ENCODE data around the gene RMND5A.

RMND5A gene

DNA sequence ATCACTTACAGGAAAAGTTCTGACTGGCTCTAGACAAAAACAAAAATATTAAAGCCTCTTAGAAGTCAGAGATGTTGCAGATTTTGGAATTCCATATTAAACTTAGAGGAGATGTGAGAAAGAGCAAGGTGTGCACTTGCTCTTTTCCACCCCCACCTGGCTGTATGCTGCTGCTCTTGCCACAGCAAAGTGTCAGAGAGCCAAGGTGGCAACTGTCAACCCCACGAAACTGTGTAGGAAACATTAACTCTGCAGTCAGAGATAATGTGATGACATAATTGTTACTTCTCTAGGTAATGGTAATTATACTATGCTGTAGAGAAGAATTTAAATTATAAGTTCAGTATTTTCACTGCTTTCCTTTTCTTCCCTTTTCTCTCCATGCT, 45.2 kb downstream of the RMND5A start:
- no peak overlapping the region for H3K4me3 ChIP-seq (ENCODE audit: low read depth, low read length)
- no peaks in the 10 kb centered on the region for H3K4me1 ChIP-seq (ENCODE audit: control insufficient read depth, insufficient read depth, low read length, unreplicated experiment)
- no peaks in the 10 kb centered on the region for H3K27me3 ChIP-seq (ENCODE audit: insufficient read depth, low read length)
- no peak overlapping the region for H3K27ac ChIP-seq (ENCODE audit: low read depth, low read length)
- H3K79me2 ChIP-seq (ENCODE audit: control insufficient read depth, insufficient read depth, low read length, unreplicated experiment): no peaks in the 10 kb centered on the region
- peaks cover 5% of the 10 kb centered on the region; the same call in 1 of the 2 replicates for H3K36me3 ChIP-seq (ENCODE audit: insufficient read depth, low read length)
- H2AFZ ChIP-seq (ENCODE audit: low read length, unreplicated experiment): no peak overlapping the region

GRCh38 chr2:86768189-86768949, 48.3 kb downstream of the RMND5A start:
- no peaks in the 10 kb centered on the region for H3K4me1 ChIP-seq (ENCODE audit: control insufficient read depth, insufficient read depth, low read length, unreplicated experiment)
- no peak overlapping the region for H2AFZ ChIP-seq (ENCODE audit: low read length, unreplicated experiment)
- H3K27me3 ChIP-seq (ENCODE audit: insufficient read depth, low read length): no peaks in the 10 kb centered on the region
- H3K36me3 ChIP-seq (ENCODE audit: insufficient read depth, low read length): peaks cover 8% of the 10 kb centered on the region; the same call in 1 of the 2 replicates
- H3K4me3 ChIP-seq (ENCODE audit: low read depth, low read length): no peak overlapping the region
- no peak overlapping the region for H3K27ac ChIP-seq (ENCODE audit: low read depth, low read length)
- H3K79me2 ChIP-seq (ENCODE audit: control insufficient read depth, insufficient read depth, low read length, unreplicated experiment): no peaks in the 10 kb centered on the region

DNA sequence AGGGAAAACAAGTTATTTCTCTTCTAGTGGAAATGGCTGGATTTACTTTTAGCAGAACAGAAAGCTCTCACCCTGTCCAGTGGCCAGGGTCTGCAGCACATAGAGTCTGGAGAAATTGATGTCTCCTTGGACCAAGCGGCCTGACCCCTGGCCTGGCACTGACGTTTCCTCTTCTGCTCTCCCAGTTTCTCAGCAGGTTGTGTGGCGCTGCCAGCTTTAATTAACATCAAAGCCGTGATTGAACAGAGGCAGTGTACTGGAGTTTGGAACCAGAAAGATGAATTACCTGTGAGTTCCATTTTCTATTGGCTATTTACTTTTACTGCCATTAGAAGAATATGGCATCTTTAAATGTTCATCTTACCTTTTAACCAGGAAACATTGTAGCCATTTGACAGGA, 49.7 kb downstream of the RMND5A start:
- peaks cover 11% of the 10 kb centered on the region for H3K36me3 ChIP-seq (ENCODE audit: insufficient read depth, low read length)
- no peak overlapping the region for H3K4me3 ChIP-seq (ENCODE audit: low read depth, low read length)
- H2AFZ ChIP-seq (ENCODE audit: low read length, unreplicated experiment): no peak overlapping the region
- H3K27me3 ChIP-seq (ENCODE audit: insufficient read depth, low read length): no peaks in the 10 kb centered on the region
- no peak overlapping the region for H3K27ac ChIP-seq (ENCODE audit: low read depth, low read length)
- no peaks in the 10 kb centered on the region for H3K4me1 ChIP-seq (ENCODE audit: control insufficient read depth, insufficient read depth, low read length, unreplicated experiment)
- no peaks in the 10 kb centered on the region for H3K79me2 ChIP-seq (ENCODE audit: control insufficient read depth, insufficient read depth, low read length, unreplicated experiment)

- Histone ChIP-seq H3K36me3 (ENCODE audit: insufficient read depth, low read length) (peaks cover 7% of the 10 kb centered on the region), H3K4me3 (ENCODE audit: low read depth, low read length) (no peak overlapping the region), H3K4me1 (ENCODE audit: control insufficient read depth, insufficient read depth, low read length, unreplicated experiment) (no peaks in the 10 kb centered on the region)
Measured at GRCh38 chr2:86770816-86771301, 50.8 kb downstream of the RMND5A start.

DNA sequence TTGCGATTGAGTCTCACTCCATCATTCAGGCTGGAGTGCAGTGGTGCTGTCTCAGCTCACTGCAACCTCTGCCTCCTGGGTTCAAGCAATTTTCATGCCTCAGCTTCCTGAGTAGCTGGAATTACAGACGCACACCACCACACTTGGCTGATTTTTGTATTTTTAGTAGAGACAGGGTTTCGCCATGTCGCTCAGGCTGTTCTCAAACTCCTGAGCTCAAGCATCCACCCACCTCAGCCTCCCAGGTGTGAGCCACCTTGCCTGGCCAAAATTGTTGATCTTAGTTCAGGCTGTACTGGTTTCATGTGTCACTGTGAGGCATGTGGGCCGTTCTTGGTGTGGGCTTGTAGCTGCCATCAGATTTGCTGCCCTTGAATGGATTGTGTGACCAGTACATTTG, 52.5 kb downstream of the RMND5A start:
- Histone ChIP-seq H3K4me3 (ENCODE audit: low read depth, low read length) (no peak overlapping the region), H2AFZ (ENCODE audit: low read length, unreplicated experiment) (no peak overlapping the region), H3K4me1 (ENCODE audit: control insufficient read depth, insufficient read depth, low read length, unreplicated experiment) (no peaks in the 10 kb centered on the region), H3K36me3 (ENCODE audit: insufficient read depth, low read length) (peaks cover 6% of the 10 kb centered on the region), H3K79me2 (ENCODE audit: control insufficient read depth, insufficient read depth, low read length, unreplicated experiment) (no peaks in the 10 kb centered on the region), H3K27ac (ENCODE audit: low read depth, low read length) (no peak overlapping the region), H3K27me3 (ENCODE audit: insufficient read depth, low read length) (no peaks in the 10 kb centered on the region)

More at GRCh38 chr2:86770816-86771301, 50.8 kb downstream of the RMND5A start:
- Histone ChIP-seq H3K79me2 (ENCODE audit: control insufficient read depth, insufficient read depth, low read length, unreplicated experiment) (no peaks in the 10 kb centered on the region), H2AFZ (ENCODE audit: low read length, unreplicated experiment) (no peak overlapping the region), H3K27ac (ENCODE audit: low read depth, low read length) (no peak overlapping the region), H3K27me3 (ENCODE audit: insufficient read depth, low read length) (no peaks in the 10 kb centered on the region)

GRCh38 chr2:86774862-86775261, 54.8 kb downstream of the RMND5A start:
- peaks cover 6% of the 10 kb centered on the region for H3K36me3 ChIP-seq (ENCODE audit: insufficient read depth, low read length)
- no peak overlapping the region for H3K4me3 ChIP-seq (ENCODE audit: low read depth, low read length)
- no peaks in the 10 kb centered on the region for H3K79me2 ChIP-seq (ENCODE audit: control insufficient read depth, insufficient read depth, low read length, unreplicated experiment)
- H3K4me1 ChIP-seq (ENCODE audit: control insufficient read depth, insufficient read depth, low read length, unreplicated experiment): no peaks in the 10 kb centered on the region
- H3K27ac ChIP-seq (ENCODE audit: low read depth, low read length): no peak overlapping the region
- no peaks in the 10 kb centered on the region for H3K27me3 ChIP-seq (ENCODE audit: insufficient read depth, low read length)
- H2AFZ ChIP-seq (ENCODE audit: low read length, unreplicated experiment): no peak overlapping the region

DNA sequence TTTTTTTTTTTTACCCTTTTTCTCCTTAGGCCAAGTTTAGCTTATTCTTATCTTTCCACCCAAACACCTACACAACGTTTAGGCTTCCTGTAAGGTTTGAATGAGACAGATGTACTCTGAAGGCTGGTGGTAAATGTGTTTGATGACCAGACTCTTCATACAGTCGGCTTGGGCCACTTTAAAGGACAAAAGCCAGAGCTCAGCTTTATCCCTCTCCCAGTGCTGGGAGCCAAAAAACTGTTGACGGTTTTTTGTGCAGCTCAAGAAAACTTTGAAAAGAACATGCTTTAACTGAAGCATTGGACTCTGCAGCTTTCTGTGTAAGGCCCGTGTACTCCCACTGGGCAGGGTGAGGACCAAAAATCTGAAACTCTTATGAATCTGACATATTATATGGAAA, 55.2 kb downstream of the RMND5A start:
- Histone ChIP-seq H3K36me3 (ENCODE audit: insufficient read depth, low read length) (peaks cover 6% of the 10 kb centered on the region), H3K4me1 (ENCODE audit: control insufficient read depth, insufficient read depth, low read length, unreplicated experiment) (no peaks in the 10 kb centered on the region), H3K27ac (ENCODE audit: low read depth, low read length) (no peak overlapping the region), H3K27me3 (ENCODE audit: insufficient read depth, low read length) (no peaks in the 10 kb centered on the region), H3K4me3 (ENCODE audit: low read depth, low read length) (no peak overlapping the region), H2AFZ (ENCODE audit: low read length, unreplicated experiment) (no peak overlapping the region), H3K79me2 (ENCODE audit: control insufficient read depth, insufficient read depth, low read length, unreplicated experiment) (no peaks in the 10 kb centered on the region)

DNA sequence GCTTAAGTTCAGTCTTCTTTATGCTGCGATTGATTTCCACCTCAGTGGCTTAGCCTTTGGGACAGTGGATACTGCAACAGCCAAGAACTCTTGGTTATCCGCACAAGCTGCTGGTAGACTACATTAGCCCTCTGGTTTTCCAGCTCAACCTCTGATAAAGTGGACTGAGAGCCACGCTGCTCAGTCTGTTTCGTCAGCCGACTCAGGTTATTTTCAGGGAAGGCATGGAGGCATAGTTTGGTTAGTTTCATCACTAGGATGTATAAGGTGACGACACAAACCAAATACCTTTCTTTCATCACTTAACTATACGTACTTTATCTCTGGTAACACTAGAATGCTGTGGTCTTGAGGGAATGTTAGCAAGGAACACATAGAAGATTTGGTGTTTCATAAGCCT, 56.4 kb downstream of the RMND5A start:
- Histone ChIP-seq H3K79me2 (ENCODE audit: control insufficient read depth, insufficient read depth, low read length, unreplicated experiment) (no peaks in the 10 kb centered on the region), H3K27me3 (ENCODE audit: insufficient read depth, low read length) (no peaks in the 10 kb centered on the region), H3K27ac (ENCODE audit: low read depth, low read length) (no peak overlapping the region), H3K4me3 (ENCODE audit: low read depth, low read length) (no peak overlapping the region), H3K36me3 (ENCODE audit: insufficient read depth, low read length) (peaks cover 4% of the 10 kb centered on the region), H2AFZ (ENCODE audit: low read length, unreplicated experiment) (no peak overlapping the region), H3K4me1 (ENCODE audit: control insufficient read depth, insufficient read depth, low read length, unreplicated experiment) (no peaks in the 10 kb centered on the region)

- Histone ChIP-seq H3K27me3 (ENCODE audit: insufficient read depth, low read length) (0 out of 2 replicates have a peak, but pooled peaks cover 3% of the 10 kb centered on the region), H3K27ac (ENCODE audit: low read depth, low read length) (no peak overlapping the region), H3K4me3 (ENCODE audit: low read depth, low read length) (no peak overlapping the region), H3K4me1 (ENCODE audit: control insufficient read depth, insufficient read depth, low read length, unreplicated experiment) (no peaks in the 10 kb centered on the region), H3K36me3 (ENCODE audit: insufficient read depth, low read length) (0 out of 2 replicates have a peak, but pooled peaks cover under 1% of the 10 kb centered on the region), H2AFZ (ENCODE audit: low read length, unreplicated experiment) (no peak overlapping the region), H3K79me2 (ENCODE audit: control insufficient read depth, insufficient read depth, low read length, unreplicated experiment) (no peaks in the 10 kb centered on the region)
Measured at GRCh38 chr2:86778957-86779356, 58.9 kb downstream of the RMND5A start.

DNA sequence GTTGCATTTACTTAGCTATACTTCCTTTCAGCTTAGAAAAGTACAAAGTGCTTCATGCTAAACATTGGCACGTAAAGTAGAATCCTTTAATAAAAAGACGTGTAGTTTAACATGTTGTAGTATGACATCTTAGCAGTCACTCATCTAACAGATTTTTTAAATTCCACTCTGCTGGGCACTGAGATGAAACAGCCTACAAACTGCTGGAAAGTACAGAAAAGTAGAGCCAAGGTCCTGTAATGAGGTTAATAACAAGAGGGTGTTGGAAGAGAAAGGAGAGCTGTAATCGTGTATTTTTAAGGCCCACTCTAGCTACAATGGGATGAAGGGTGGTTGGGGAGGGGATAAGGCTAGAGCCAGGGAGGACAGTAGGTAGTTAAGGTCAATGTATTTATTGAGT, 59.9 kb downstream of the RMND5A start:
- Histone ChIP-seq H3K27ac (ENCODE audit: low read depth, low read length) (no peak overlapping the region), H3K36me3 (ENCODE audit: insufficient read depth, low read length) (no peaks in the 10 kb centered on the region), H2AFZ (ENCODE audit: low read length, unreplicated experiment) (no peak overlapping the region), H3K27me3 (ENCODE audit: insufficient read depth, low read length) (0 out of 2 replicates have a peak, but pooled peaks cover 3% of the 10 kb centered on the region), H3K4me3 (ENCODE audit: low read depth, low read length) (no peak overlapping the region), H3K4me1 (ENCODE audit: control insufficient read depth, insufficient read depth, low read length, unreplicated experiment) (no peaks in the 10 kb centered on the region), H3K79me2 (ENCODE audit: control insufficient read depth, insufficient read depth, low read length, unreplicated experiment) (no peaks in the 10 kb centered on the region)

GRCh38 chr2:86781363-86781762, 61.3 kb downstream of the RMND5A start:
- no peak overlapping the region for H2AFZ ChIP-seq (ENCODE audit: low read length, unreplicated experiment)
- 0 out of 2 replicates have a peak, but pooled peaks cover 3% of the 10 kb centered on the region for H3K27me3 ChIP-seq (ENCODE audit: insufficient read depth, low read length)
- H3K36me3 ChIP-seq (ENCODE audit: insufficient read depth, low read length): no peaks in the 10 kb centered on the region
- H3K79me2 ChIP-seq (ENCODE audit: control insufficient read depth, insufficient read depth, low read length, unreplicated experiment): no peaks in the 10 kb centered on the region
- H3K27ac ChIP-seq (ENCODE audit: low read depth, low read length): no peak overlapping the region
- H3K4me3 ChIP-seq (ENCODE audit: low read depth, low read length): no peak overlapping the region
- no peaks in the 10 kb centered on the region for H3K4me1 ChIP-seq (ENCODE audit: control insufficient read depth, insufficient read depth, low read length, unreplicated experiment)

Data from ACC112 (cell line).